Effector memory CD8-positive, alpha-beta T cell (primary cell): ENCODE results near the gene KCNF1.

Experiments
- ATAC-seq: fragments of 150-1000 bp; cut with Tn5 transposase; replicated peaks from 2 replicates; pipeline ENCODE4 v1.10.0; 2021; ENCODE audit warnings: mild to moderate bottlenecking, moderate library complexity
- DNase-seq, 3 experiments: peaks; one replicate each; pipeline ENCODE4 v3.0.0; 2021
- H3K27ac Mint-ChIP-seq, 2 donors: one replicate each; pipeline ENCODE4 v1.8.0; 2022; ENCODE audit warnings: mild to moderate bottlenecking in 2 of 2, mixed read lengths in 2 of 2, moderate library complexity in 2 of 2
- H3K27me3 Mint-ChIP-seq, 2 donors: one replicate each; pipeline ENCODE4 v1.8.0; 2022; ENCODE audit warnings: mixed read lengths in 2 of 2
- H3K36me3 Mint-ChIP-seq: one replicate; pipeline ENCODE4 v1.8.0; 2022; ENCODE audit warnings: mild to moderate bottlenecking, moderate library complexity, mixed read lengths; ENCODE audit not compliant: insufficient read depth
- H3K4me1 Mint-ChIP-seq, 2 donors: one replicate each; pipeline ENCODE4 v1.8.0; 2022; ENCODE audit warnings: low read depth in 2 of 2, mixed read lengths in 2 of 2
- H3K4me3 Mint-ChIP-seq, 2 donors: one replicate each; pipeline ENCODE4 v1.8.0; 2022; ENCODE audit warnings: mild to moderate bottlenecking in 2 of 2, mixed read lengths in 2 of 2, moderate library complexity in 2 of 2
- H3K9me3 Mint-ChIP-seq, 2 donors: one replicate each; pipeline ENCODE4 v1.8.0; 2022; ENCODE audit warnings: mixed read lengths in 2 of 2

Gene KCNF1

GRCh38 chr2:10873790-10874437 is 37.8 kb upstream of the KCNF1 start:
- peaks cover 0 to 4% of the 10 kb centered on the region in 2 donors for H3K9me3 Mint-ChIP-seq
- peaks cover 0 to 3% of the 10 kb centered on the region in 2 donors for H3K4me1 Mint-ChIP-seq
- no peak overlapping the region for H3K27ac Mint-ChIP-seq
- DNase-seq (no peak), ATAC-seq (no peak)
- H3K27me3 Mint-ChIP-seq, result peaks cover 32 to 34% of the 10 kb centered on the region in 2 donors
- H3K4me3 Mint-ChIP-seq, result no peak overlapping the region
- H3K36me3 Mint-ChIP-seq, result peaks cover 2% of the 10 kb centered on the region

DNA sequence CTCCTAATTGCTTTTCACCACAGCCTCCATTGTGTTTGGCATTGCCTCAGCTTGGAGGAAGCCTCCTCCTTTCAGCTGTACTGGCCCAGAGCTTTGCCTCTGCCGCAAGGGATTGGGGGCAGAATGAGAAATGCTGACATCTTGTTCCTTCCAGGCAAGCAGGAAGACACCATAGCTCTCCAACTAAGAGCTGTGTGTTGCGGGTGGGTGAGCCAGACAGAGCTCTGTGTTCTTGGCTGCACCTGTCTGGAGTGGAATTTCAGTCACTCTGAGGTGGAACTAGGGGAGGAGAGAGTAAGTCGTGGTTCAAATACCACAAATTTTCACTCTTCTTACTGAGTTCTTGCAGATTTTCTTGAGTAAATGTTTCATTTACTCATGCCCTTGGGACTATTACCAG is 36.6 kb upstream of the KCNF1 start:
- H3K4me1 Mint-ChIP-seq, result peaks cover 0 to 3% of the 10 kb centered on the region in 2 donors

GRCh38 chr2:10876394-10876793 is 35.3 kb upstream of the KCNF1 start:
- Mint-ChIP-seq H3K9me3 (peaks cover 0 to 4% of the 10 kb centered on the region in 2 donors), H3K4me1 (peaks cover 0 to 3% of the 10 kb centered on the region in 2 donors), H3K27ac (no peak overlapping the region), H3K27me3 (peaks cover 34 to 35% of the 10 kb centered on the region in 2 donors), H3K36me3 (peaks cover 2% of the 10 kb centered on the region), H3K4me3 (no peak overlapping the region)
- DNase-seq, result no peak
- ATAC-seq, result no peak

More for the DNA sequence above, 36.6 kb upstream of the KCNF1 start:
- H3K36me3 Mint-ChIP-seq, result peaks cover 2% of the 10 kb centered on the region
- H3K27me3 Mint-ChIP-seq, result peaks cover 34 to 35% of the 10 kb centered on the region in 2 donors
- peaks cover 0 to 4% of the 10 kb centered on the region in 2 donors for H3K9me3 Mint-ChIP-seq
- H3K4me3 Mint-ChIP-seq, result no peak overlapping the region
- no peak overlapping the region for H3K27ac Mint-ChIP-seq
- no peak for ATAC-seq
- DNase-seq, result no peak

- Mint-ChIP-seq H3K9me3 (peaks cover 0 to 4% of the 10 kb centered on the region in 2 donors), H3K27ac (no peak overlapping the region), H3K27me3 (peaks cover 34 to 35% of the 10 kb centered on the region in 2 donors), H3K4me3 (no peak overlapping the region), H3K4me1 (peaks cover 0 to 3% of the 10 kb centered on the region in 2 donors), H3K36me3 (no peaks in the 10 kb centered on the region)
- DNase-seq (no peak), ATAC-seq (no peak)
Measured at GRCh38 chr2:10876963-10877362, 34.8 kb upstream of the KCNF1 start.

- H3K36me3 Mint-ChIP-seq, result no peaks in the 10 kb centered on the region
- peaks cover 0 to 3% of the 10 kb centered on the region in 2 donors for H3K4me1 Mint-ChIP-seq
- no peaks in the 10 kb centered on the region for H3K9me3 Mint-ChIP-seq
- no peak overlapping the region for H3K27ac Mint-ChIP-seq
- peaks cover 34 to 35% of the 10 kb centered on the region in 2 donors for H3K27me3 Mint-ChIP-seq
- H3K4me3 Mint-ChIP-seq, result no peak overlapping the region
- no peak for ATAC-seq
- no peak for DNase-seq
Measured at GRCh38 chr2:10877651-10878111, 34.1 kb upstream of the KCNF1 start.

DNA sequence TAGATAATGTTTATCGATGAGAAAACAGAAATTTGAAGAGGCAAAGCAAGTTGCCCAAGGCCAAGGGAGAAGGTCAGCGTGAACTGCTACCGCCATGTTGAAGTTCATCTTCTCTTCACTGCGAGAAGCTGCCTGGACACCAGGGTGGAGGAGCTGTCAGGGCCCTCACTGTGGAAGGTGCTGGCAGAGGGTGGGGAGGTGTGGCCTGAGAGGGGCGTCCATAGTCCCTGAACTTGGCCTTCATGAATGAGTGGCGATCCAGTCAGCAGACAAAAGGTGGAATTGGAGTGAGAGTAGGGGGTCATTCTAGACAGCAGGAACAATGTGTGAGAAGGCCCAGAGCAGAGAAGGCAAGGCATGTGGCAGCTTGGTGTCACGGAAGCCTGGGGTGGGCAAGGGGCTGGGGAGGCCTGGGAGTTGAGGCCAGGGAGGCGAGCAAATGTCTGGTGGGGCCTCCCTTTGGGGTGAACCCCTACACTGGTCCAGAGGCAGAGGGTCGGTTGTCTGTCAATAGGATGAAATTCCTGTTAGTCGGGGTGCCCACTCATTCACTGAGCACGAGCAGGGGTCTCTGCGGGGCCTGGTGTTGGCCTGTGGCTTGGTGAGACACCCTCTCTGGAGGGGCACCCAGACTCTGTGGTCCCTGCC is 33.3 kb upstream of the KCNF1 start:
- peaks cover 0 to 3% of the 10 kb centered on the region in 2 donors for H3K4me1 Mint-ChIP-seq
- H3K27me3 Mint-ChIP-seq, result peaks cover 34 to 40% of the 10 kb centered on the region in 2 donors
- H3K36me3 Mint-ChIP-seq, result peaks cover 3% of the 10 kb centered on the region
- ATAC-seq (no peak), DNase-seq (no peak)
- H3K4me3 Mint-ChIP-seq, result no peak overlapping the region
- H3K9me3 Mint-ChIP-seq, result no peaks in the 10 kb centered on the region
- no peak overlapping the region for H3K27ac Mint-ChIP-seq

DNA sequence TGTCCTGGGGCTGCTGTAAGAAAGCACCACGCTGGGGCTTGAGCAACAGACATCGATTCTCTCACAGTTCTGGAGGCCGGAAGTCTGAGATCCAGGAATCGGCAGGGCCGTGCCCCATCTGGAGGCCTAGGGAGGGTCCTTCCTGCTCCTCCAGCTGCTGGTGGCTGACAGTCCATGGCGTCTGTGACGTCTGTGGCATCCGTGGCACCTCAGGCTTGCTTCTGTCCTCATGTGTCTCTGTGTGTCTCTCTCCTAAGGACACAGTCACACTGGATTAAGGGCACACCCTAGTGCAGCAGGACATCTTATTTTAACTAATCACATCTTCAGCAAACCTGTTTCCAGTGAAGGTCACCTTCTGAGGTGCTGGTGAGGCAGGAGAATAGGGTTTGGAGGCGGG is 32.6 kb upstream of the KCNF1 start:
- Mint-ChIP-seq H3K36me3 (peaks cover 4% of the 10 kb centered on the region), H3K4me1 (peaks cover 0 to 3% of the 10 kb centered on the region in 2 donors), H3K27me3 (peaks cover 31 to 45% of the 10 kb centered on the region in 2 donors), H3K9me3 (no peaks in the 10 kb centered on the region), H3K4me3 (no peak overlapping the region), H3K27ac (no peak overlapping the region)
- no peak for ATAC-seq
- no peak for DNase-seq

- H3K9me3 Mint-ChIP-seq, result no peaks in the 10 kb centered on the region
- ATAC-seq, result no peak
- H3K4me3 Mint-ChIP-seq, result no peak overlapping the region
- H3K4me1 Mint-ChIP-seq, result peaks cover 0 to 3% of the 10 kb centered on the region in 2 donors
- DNase-seq, result no peak
- H3K27me3 Mint-ChIP-seq, result peaks cover 25 to 39% of the 10 kb centered on the region in 2 donors
- H3K27ac Mint-ChIP-seq, result no peak overlapping the region
- H3K36me3 Mint-ChIP-seq, result peaks cover 4% of the 10 kb centered on the region
Measured at GRCh38 chr2:10879624-10880585, 31.8 kb upstream of the KCNF1 start.

GRCh38 chr2:10880586-10881321 is 31.0 kb upstream of the KCNF1 start:
- Mint-ChIP-seq H3K4me3 (no peak overlapping the region), H3K36me3 (peaks cover 4% of the 10 kb centered on the region), H3K27ac (no peak overlapping the region), H3K27me3 (peaks cover 20 to 34% of the 10 kb centered on the region in 2 donors), H3K9me3 (no peaks in the 10 kb centered on the region), H3K4me1 (peaks cover 0 to 3% of the 10 kb centered on the region in 2 donors)
- ATAC-seq (no peak), DNase-seq (no peak)

- Mint-ChIP-seq H3K4me3 (no peak overlapping the region), H3K4me1 (peaks cover 0 to 2% of the 10 kb centered on the region in 2 donors), H3K27me3 (peaks cover 19 to 44% of the 10 kb centered on the region in 2 donors), H3K9me3 (no peaks in the 10 kb centered on the region), H3K27ac (no peak overlapping the region), H3K36me3 (peaks cover 4% of the 10 kb centered on the region)
- DNase-seq (no peak), ATAC-seq (no peak)
Measured at GRCh38 chr2:10882568-10882967, 29.2 kb upstream of the KCNF1 start.

- Mint-ChIP-seq H3K27ac (no peak overlapping the region), H3K4me1 (no peaks in the 10 kb centered on the region), H3K27me3 (peaks cover 15 to 39% of the 10 kb centered on the region in 2 donors), H3K36me3 (peaks cover 4% of the 10 kb centered on the region), H3K9me3 (no peaks in the 10 kb centered on the region), H3K4me3 (no peak overlapping the region)
- DNase-seq (no peak), ATAC-seq (no peak)
Measured at GRCh38 chr2:10883066-10883465, 28.7 kb upstream of the KCNF1 start.

DNA sequence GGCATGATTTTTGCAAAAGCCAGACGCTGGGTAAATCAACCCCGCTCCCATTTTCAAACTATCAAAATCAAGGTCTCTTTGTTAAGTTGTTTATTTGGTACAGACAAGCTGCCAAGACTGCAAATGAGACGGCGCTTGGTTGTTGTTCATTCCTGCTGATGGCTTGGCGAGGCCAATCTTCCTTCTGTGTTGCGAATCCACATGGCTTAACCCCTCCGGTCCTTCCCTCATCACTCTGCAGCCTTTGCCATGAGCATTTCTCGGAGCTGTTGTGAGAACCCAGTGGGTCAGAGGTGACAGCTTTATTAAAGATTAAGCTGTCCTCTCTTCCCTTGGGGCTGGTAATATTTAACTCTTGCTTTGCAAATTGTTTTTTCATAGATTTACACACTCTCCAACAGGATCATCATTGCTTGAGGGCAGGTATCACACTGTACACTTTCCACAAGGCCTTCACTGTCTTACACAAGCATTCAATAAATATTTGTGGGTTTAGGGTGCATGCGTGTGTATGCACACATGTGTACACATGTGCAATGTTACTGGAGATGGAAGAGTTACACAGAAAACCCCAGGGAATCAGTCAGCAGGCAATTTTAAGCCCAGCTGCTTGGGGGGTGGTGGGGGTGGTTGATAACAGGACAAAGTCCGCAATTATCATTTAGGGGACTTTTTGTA is 27.8 kb upstream of the KCNF1 start:
- DNase-seq, result no peak
- Mint-ChIP-seq H3K36me3 (peaks cover 4% of the 10 kb centered on the region), H3K4me1 (no peaks in the 10 kb centered on the region), H3K9me3 (no peaks in the 10 kb centered on the region), H3K27me3 (peaks cover 9 to 37% of the 10 kb centered on the region in 2 donors), H3K27ac (no peak overlapping the region), H3K4me3 (no peak overlapping the region)
- ATAC-seq, result no peak
